HEK293 (cell line): ENCODE measurements around the gene MVK.

Source experiments
- EGR2 ChIP-seq: fragments of 450-650 bp; formaldehyde crosslinking; IDR thresholded peaks from 2 replicates; pipeline ENCODE4 v1.5.1; 2016; ENCODE audit warnings: low read depth, missing biosample characterization, missing genetic modification characterization
- ELK4 ChIP-seq: IDR thresholded peaks from 2 replicates; pipeline ENCODE4 v1.6.1; 2011; ENCODE audit warnings: mild to moderate bottlenecking, low read depth, low read length, borderline replicate concordance
- GFI1B ChIP-seq: fragments of 450-650 bp; formaldehyde crosslinking; IDR thresholded peaks from 2 replicates; pipeline ENCODE4 v1.5.1; 2016; ENCODE audit warnings: missing biosample characterization, missing genetic modification characterization
- HIC1 ChIP-seq: fragments of 450-650 bp; formaldehyde crosslinking; IDR thresholded peaks from 2 replicates; pipeline ENCODE4 v1.5.1; 2016; ENCODE audit warnings: missing biosample characterization, missing genetic modification characterization
- KLF1 ChIP-seq: fragments of 450-650 bp; formaldehyde crosslinking; IDR thresholded peaks from 2 replicates; pipeline ENCODE4 v1.5.1; 2016; ENCODE audit warnings: missing biosample characterization, missing genetic modification characterization
- KLF9 ChIP-seq: fragments of 450-650 bp; formaldehyde crosslinking; IDR thresholded peaks from 2 replicates; pipeline ENCODE4 v1.5.1; 2016; ENCODE audit warnings: missing biosample characterization, missing genetic modification characterization, low read depth
- MZF1 ChIP-seq: fragments of 450-650 bp; formaldehyde crosslinking; IDR thresholded peaks from 2 replicates; pipeline ENCODE4 v1.5.1; 2017; ENCODE audit warnings: missing biosample characterization, missing genetic modification characterization, borderline replicate concordance
- OVOL3 ChIP-seq: fragments of 450-650 bp; formaldehyde crosslinking; IDR thresholded peaks from 2 replicates; pipeline ENCODE4 v1.5.1; 2016; ENCODE audit warnings: missing biosample characterization, missing genetic modification characterization
- PATZ1 ChIP-seq: fragments of 450-650 bp; formaldehyde crosslinking; IDR thresholded peaks from 2 replicates; pipeline ENCODE4 v1.5.1; 2016; ENCODE audit warnings: missing biosample characterization, missing genetic modification characterization
- PRDM10 ChIP-seq: fragments of 450-650 bp; formaldehyde crosslinking; IDR thresholded peaks from 2 replicates; pipeline ENCODE4 v1.5.1; 2016; ENCODE audit warnings: missing biosample characterization, missing genetic modification characterization
- YY1 ChIP-seq: fragments of 450-650 bp; formaldehyde crosslinking; IDR thresholded peaks from 2 replicates; pipeline ENCODE4 v1.5.1; 2018; ENCODE audit warnings: missing biosample characterization, missing genetic modification characterization
- ZBTB17 ChIP-seq: fragments of 450-650 bp; formaldehyde crosslinking; IDR thresholded peaks from 2 replicates; pipeline ENCODE4 v1.5.1; 2016; ENCODE audit warnings: missing biosample characterization, missing genetic modification characterization
- ZEB2 ChIP-seq: fragments of 450-650 bp; formaldehyde crosslinking; IDR thresholded peaks from 2 replicates; pipeline ENCODE4 v1.5.1; 2016; ENCODE audit warnings: missing biosample characterization, missing genetic modification characterization
- ZFP37 ChIP-seq: fragments of 450-650 bp; formaldehyde crosslinking; IDR thresholded peaks from 2 replicates; pipeline ENCODE4 v1.5.1; 2016; ENCODE audit warnings: missing biosample characterization, missing genetic modification characterization
- ZNF2 ChIP-seq: fragments of 450-650 bp; formaldehyde crosslinking; IDR thresholded peaks from 2 replicates; pipeline ENCODE4 v1.5.1; 2016; ENCODE audit warnings: missing biosample characterization, missing genetic modification characterization
- ZNF266 ChIP-seq: fragments of 450-650 bp; formaldehyde crosslinking; IDR thresholded peaks from 2 replicates; pipeline ENCODE4 v1.5.1; 2016; ENCODE audit warnings: missing biosample characterization, missing genetic modification characterization, low read depth
- ZNF423 ChIP-seq: fragments of 450-650 bp; formaldehyde crosslinking; IDR thresholded peaks from 2 replicates; pipeline ENCODE4 v1.5.1; 2016; ENCODE audit warnings: missing biosample characterization, missing genetic modification characterization
- ZNF518A ChIP-seq: fragments of 450-650 bp; formaldehyde crosslinking; conservative IDR thresholded peaks from 2 replicates; pipeline ENCODE4 v1.5.1; 2016; ENCODE audit warnings: low read depth, missing biosample characterization, missing genetic modification characterization
- ZNF544 ChIP-seq: fragments of 450-650 bp; formaldehyde crosslinking; IDR thresholded peaks from 2 replicates; pipeline ENCODE4 v1.5.0; 2017; ENCODE audit warnings: missing biosample characterization, missing genetic modification characterization
- ZNF560 ChIP-seq: fragments of 450-650 bp; formaldehyde crosslinking; IDR thresholded peaks from 2 replicates; pipeline ENCODE4 v1.5.1; 2017; ENCODE audit warnings: missing biosample characterization, missing genetic modification characterization, borderline replicate concordance
- ZNF600 ChIP-seq: fragments of 450-650 bp; formaldehyde crosslinking; IDR thresholded peaks from 2 replicates; pipeline ENCODE4 v1.5.1; 2016; ENCODE audit warnings: missing biosample characterization, missing genetic modification characterization
- ZNF623 ChIP-seq: fragments of 450-650 bp; formaldehyde crosslinking; IDR thresholded peaks from 2 replicates; pipeline ENCODE4 v1.5.1; 2016; ENCODE audit warnings: missing biosample characterization, missing genetic modification characterization
- ZNF654 ChIP-seq: fragments of 450-650 bp; formaldehyde crosslinking; IDR thresholded peaks from 2 replicates; pipeline ENCODE4 v1.5.1; 2016; ENCODE audit warnings: low read depth, missing biosample characterization, missing genetic modification characterization
- ZSCAN16 ChIP-seq: fragments of 450-650 bp; formaldehyde crosslinking; IDR thresholded peaks from 2 replicates; pipeline ENCODE4 v1.5.1; 2016; ENCODE audit warnings: missing biosample characterization, missing genetic modification characterization

Gene MVK

GRCh38 chr12:109573029-109573913 is at the start of gene MVK, which contains the start of gene MMAB (continued):
- peak; percentile 90 for TF ChIP-seq ZNF2 (tag by site-specific recombination)
- TF ChIP-seq KLF1 (tag by site-specific recombination): peak; percentile 77
- peak; percentile 79 for TF ChIP-seq ZBTB17 (tag by site-specific recombination)
- TF ChIP-seq ZNF423: peak; percentile 41; the same call in 1 of the 2 replicates
- peak; percentile 98 for TF ChIP-seq ZEB2 (tag by site-specific recombination)
- TF ChIP-seq ZNF623 (tag by site-specific recombination): no peak; the same call in 1 of the 2 replicates
- peak; percentile 60 for TF ChIP-seq ZNF600
- no peak for TF ChIP-seq ZNF544
- TF ChIP-seq OVOL3 (tag by site-specific recombination): 0 out of 2 replicates have a peak, but pooled peaks have one; percentile 17
- TF ChIP-seq ZSCAN16 (tag by site-specific recombination): no peak
- peak; percentile 75 for TF ChIP-seq ZFP37 (tag by site-specific recombination)
- peak; percentile 47; the same call in 1 of the 2 replicates for TF ChIP-seq KLF9 (tag by site-specific recombination)
- TF ChIP-seq PATZ1 (tag by site-specific recombination): peak; percentile 86
- TF ChIP-seq ELK4: no peak
- TF ChIP-seq ZNF654 (tag by site-specific recombination): no peak
- peak; percentile 80 for TF ChIP-seq PRDM10
- TF ChIP-seq GFI1B (tag by site-specific recombination): 0 out of 2 replicates have a peak, but pooled peaks have one; percentile 14
- TF ChIP-seq EGR2: peak; percentile 26; the same call in 1 of the 2 replicates
- TF ChIP-seq ZNF560: no peak
- no peak for TF ChIP-seq ZNF518A
- TF ChIP-seq YY1 (tag by site-specific recombination): peak; percentile 89
- no peak for TF ChIP-seq ZNF266 (tag by site-specific recombination)
- peak; percentile 63 for TF ChIP-seq HIC1
- no peak for TF ChIP-seq MZF1
